Fibroblast of villous mesenchyme (primary cell): ENCODE results near the gene IFT81. TPM values are rescaled to one million over a fixed set of nuclear protein-coding genes. Genes with fewer than 3 reads are reported as not detected.
"Not testable (repeated sequence)": the region's sequence is repeated elsewhere in the genome, so short reads cannot be mapped to it uniquely, and the experiment has no call there.

Experiments
- DNase-seq: peaks from one replicate; pipeline ENCODE4 v3.0.0-alpha.2; 2010; ENCODE audit warnings: low read depth
- H3K4me3 ChIP-seq: 2 replicates; pipeline ENCODE4 v1.5.1; 2011; ENCODE audit warnings: low read depth, mild to moderate bottlenecking, low read length
- total RNA-seq: library from RNA; depleted of rRNA; stranded (reverse); fragments of >200 nt; gene quantifications from 2 replicates; pipeline ENCODE4 v1.2.3, GENCODE V29; 2012
- TF ChIP-seq, protein P1 (sequence below): IDR thresholded peaks from 2 replicates; pipeline ENCODE4 v1.5.1; 2012; ENCODE audit warnings: low read depth, mild to moderate bottlenecking, low read length; ENCODE audit not compliant: insufficient read depth

IFT81 gene
- total RNA-seq, 1 donor = 24.2 TPM

DNA sequence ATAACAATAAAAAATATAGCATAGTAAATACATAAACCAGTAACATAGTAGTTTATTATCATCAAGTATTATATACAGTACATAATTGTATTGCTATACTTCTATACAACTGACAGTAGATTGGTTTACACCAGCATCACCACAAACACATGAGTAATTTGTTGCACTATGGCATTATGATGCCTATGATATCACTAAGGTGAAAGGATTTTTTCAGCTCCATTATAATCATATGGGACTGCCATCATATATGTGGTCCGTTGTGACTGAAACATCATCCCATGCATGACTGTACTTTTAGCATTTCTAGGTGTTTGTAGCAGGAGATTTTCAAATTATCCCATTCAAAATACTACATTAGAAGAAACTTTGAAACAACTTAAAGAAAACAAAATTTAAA, 77.8 kb downstream of the IFT81 start:
- H3K4me3 ChIP-seq = no peak overlapping the region
- TF ChIP-seq, protein P1, sequence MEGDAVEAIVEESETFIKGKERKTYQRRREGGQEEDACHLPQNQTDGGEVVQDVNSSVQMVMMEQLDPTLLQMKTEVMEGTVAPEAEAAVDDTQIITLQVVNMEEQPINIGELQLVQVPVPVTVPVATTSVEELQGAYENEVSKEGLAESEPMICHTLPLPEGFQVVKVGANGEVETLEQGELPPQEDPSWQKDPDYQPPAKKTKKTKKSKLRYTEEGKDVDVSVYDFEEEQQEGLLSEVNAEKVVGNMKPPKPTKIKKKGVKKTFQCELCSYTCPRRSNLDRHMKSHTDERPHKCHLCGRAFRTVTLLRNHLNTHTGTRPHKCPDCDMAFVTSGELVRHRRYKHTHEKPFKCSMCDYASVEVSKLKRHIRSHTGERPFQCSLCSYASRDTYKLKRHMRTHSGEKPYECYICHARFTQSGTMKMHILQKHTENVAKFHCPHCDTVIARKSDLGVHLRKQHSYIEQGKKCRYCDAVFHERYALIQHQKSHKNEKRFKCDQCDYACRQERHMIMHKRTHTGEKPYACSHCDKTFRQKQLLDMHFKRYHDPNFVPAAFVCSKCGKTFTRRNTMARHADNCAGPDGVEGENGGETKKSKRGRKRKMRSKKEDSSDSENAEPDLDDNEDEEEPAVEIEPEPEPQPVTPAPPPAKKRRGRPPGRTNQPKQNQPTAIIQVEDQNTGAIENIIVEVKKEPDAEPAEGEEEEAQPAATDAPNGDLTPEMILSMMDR = no peak
- no peak for DNase-seq

- no peak for DNase-seq
Observed at GRCh38 chr12:110203546-110203945, 79.4 kb downstream of the IFT81 start.

DNA sequence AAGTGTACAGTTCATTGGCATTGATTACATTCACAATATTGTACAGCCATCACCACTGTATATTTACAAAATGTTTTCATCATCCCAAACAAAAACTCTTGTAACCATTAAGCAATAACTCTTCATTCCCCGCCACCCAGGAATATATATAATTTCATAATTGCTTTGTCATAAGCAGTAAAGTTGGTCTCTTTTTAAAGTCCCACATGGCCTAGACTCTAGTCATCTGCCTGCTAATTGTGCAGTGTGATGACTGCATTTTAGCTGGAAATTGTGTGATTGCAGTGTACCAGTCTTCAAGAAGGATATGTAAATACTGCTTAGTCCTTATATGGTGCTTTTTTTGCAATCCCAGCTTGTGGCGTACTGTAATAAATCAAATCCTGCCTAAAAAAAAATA, 81.8 kb downstream of the IFT81 start:
- TF ChIP-seq, protein P1 = no peak

More at GRCh38 chr12:110203546-110203945, 79.4 kb downstream of the IFT81 start:
- no peak overlapping the region for H3K4me3 ChIP-seq
- TF ChIP-seq, protein P1 = no peak

GRCh38 chr12:110211639-110212536, 87.7 kb downstream of the IFT81 start:
- DNase-seq = peak; percentile 84
- not testable (repeated sequence) for H3K4me3 ChIP-seq

More for the DNA sequence above, 81.8 kb downstream of the IFT81 start:
- DNase-seq = no peak
- no peak overlapping the region for H3K4me3 ChIP-seq

DNA sequence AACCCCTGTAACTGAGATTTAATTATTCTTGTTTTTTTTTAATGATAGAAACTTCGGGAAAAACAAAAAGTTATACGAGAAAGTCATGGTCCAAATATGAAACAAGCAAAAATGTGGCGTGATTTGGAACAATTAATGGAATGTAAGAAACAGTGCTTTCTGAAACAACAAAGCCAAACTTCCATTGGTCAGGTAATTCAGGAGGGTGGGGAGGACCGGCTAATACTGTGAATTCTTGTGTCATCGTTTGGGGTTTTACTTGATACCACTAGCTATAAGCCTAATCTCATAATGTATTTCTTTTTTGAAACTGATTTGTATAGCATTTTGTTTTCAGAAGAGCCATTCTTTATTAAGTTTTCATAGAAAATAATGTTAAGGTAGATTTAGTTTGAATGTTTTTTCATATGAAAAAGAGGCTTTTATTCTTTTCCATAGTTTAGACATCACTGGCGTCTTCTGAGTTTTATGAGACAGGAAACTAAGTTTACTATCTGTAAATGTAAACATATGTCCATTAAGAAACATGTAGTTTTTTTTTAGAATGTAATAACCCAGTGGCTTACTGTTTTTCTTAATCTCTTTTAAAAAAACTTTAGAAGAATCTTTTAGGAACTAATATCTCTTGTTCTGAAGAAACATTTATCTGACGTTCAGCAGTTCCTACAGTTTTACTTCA, 94.0 kb downstream of the IFT81 start:
- TF ChIP-seq, protein P1 = no peak
- H3K4me3 ChIP-seq = no peak overlapping the region
- DNase-seq = peak; percentile 68

DNA sequence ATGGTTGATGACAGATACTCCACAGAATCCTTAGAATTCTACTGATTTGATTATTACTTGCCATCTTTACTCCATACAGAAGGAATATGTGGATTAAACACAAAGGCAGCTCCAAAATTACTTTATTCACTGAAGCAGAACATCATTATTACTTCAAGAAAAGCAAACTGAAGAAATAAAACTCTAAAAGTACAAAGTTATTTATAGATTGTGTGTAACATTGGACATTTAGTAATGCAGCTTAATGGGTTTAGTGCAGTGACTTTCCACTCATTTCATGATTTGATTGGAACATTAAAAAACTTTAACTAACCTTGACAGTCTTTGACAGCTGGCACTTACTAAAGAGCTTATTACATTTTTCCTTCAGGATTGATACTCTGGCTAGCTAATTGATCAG, 97.9 kb downstream of the IFT81 start:
- TF ChIP-seq, protein P1 = no peak
- no peak overlapping the region for H3K4me3 ChIP-seq
- DNase-seq = no peak

DNA sequence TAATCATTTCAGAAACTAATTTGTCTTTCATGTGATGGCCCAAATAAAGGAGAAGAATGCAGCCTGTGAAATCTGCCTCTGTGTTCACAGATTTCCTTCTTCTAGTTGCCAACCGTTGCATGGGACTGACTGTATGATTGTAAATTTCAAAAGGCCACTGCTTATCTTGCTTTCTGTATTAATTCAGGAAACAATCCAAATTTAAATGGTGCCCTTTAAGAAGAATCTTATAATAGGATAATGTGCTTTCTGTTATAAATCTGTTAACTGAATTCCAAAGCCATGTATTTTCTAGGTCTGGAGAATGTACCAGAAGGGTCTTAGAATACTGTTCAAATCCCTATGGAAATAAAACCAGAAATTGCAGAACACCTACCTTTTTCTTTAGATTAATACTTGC, 98.3 kb downstream of the IFT81 start:
- DNase-seq = no peak
- no peak overlapping the region for H3K4me3 ChIP-seq
- TF ChIP-seq, protein P1 = no peak
